HepG2 (cell line): ENCODE results near the gene PALM. TPM values are rescaled to one million over a fixed set of nuclear protein-coding genes. Genes with fewer than 3 reads are reported as not detected.
"Not testable (repeated sequence)": the region's sequence is repeated elsewhere in the genome, so short reads cannot be mapped to it uniquely, and the experiment has no call there.

ENCODE experiments used
- ATAC-seq: fragments of 200-7000 bp; cut with Tn5 transposase; 3 replicates; pipeline ENCODE4 v1.9.1; 2020; ENCODE audit warnings: mild to moderate bottlenecking, moderate library complexity
- BruUV-seq: library from RNA; stranded (reverse); fragments of 400-500 nt; replicated peaks from 2 replicates; lab custom pipeline; 2021; lab: Mats Ljungman, UMichigan
- CTCF ChIA-PET: fragments of 300-600 bp; formaldehyde crosslinking; extraction: SDS; loops from one replicate; lab custom pipeline; 2021; ENCODE audit warnings: low total read pairs, inconsistent platforms, low intra/inter-chr PET ratio; lab: Yijun Ruan, JAX
- POLR2A ChIA-PET: fragments of 350-600 bp; sonication (Branson Sonifier 250); formaldehyde crosslinking; loops from one replicate; lab custom pipeline; 2020; ENCODE audit warnings: antibody characterized with exemption, inconsistent platforms; lab: Yijun Ruan, JAX
- DNase-seq: peaks from one replicate; pipeline ENCODE4 v3.0.0-alpha.2; 2015; ENCODE audit warnings: low spot score
- FAIRE-seq: peaks from 3 replicates; lab custom pipeline; 2011; peaks lifted over from hg19 to GRCh38; lab: Jason Lieb, UNC
- H2AFZ ChIP-seq: one replicate; pipeline ENCODE4 v1.6.1; 2011; ENCODE audit warnings: low read length, inconsistent platforms
- H3K27ac ChIP-seq: fragments of 300-600 bp; 3 replicates; pipeline ENCODE4 v1.8.0; 2011; ENCODE audit warnings: mixed run types, mild to moderate bottlenecking, mixed read lengths, low read length, inconsistent platforms; ENCODE audit not compliant: insufficient read depth; ENCODE audit errors: extremely low read length
- H3K27me3 ChIP-seq, 2 experiments: fragments of 200-600 bp in 1 of 2; 2 replicates in 1 of 2; 3 replicates in 1 of 2; pipeline versions ENCODE4 v1.6.0 to v1.8.0; 2011; ENCODE audit warnings: low read length in 2 of 2, mild to moderate bottlenecking in 2 of 2, moderate library complexity in 2 of 2, inconsistent platforms in 1 of 2; ENCODE audit not compliant: insufficient read depth in 2 of 2, control insufficient read depth in 1 of 2
- H3K36me3 ChIP-seq, 2 experiments: fragments of 200-600 bp in 1 of 2; replicated peaks in 1 of 2; 2 replicates in 1 of 2; 3 replicates in 1 of 2; pipeline versions ENCODE4 v1.5.1 to v1.8.0; 2011; ENCODE audit warnings: low read length in 2 of 2, inconsistent platforms in 1 of 2; ENCODE audit not compliant: insufficient read depth in 2 of 2, control insufficient read depth in 1 of 2
- H3K4me1 ChIP-seq: 2 replicates; pipeline ENCODE4 v1.5.1; 2012; ENCODE audit warnings: low read length, inconsistent platforms; ENCODE audit not compliant: insufficient read depth
- H3K4me2 ChIP-seq: 2 replicates; pipeline ENCODE4 v1.6.0; 2011; ENCODE audit warnings: low read depth, low read length, inconsistent platforms
- H3K4me3 ChIP-seq, 3 experiments: fragments of 200-600 bp in 1 of 3; sonication (generic), shearing (Covaris generic) in 1 of 3; replicated peaks in 1 of 3; 2 replicates each; pipeline ENCODE4 v1.5.1; 2011 to 2016; ENCODE audit warnings: low read length in 3 of 3, inconsistent platforms in 2 of 3, low read depth in 2 of 3, mild to moderate bottlenecking in 2 of 3, control low read depth in 1 of 3, mixed read lengths in 1 of 3; ENCODE audit not compliant: insufficient read depth in 1 of 3
- H3K79me2 ChIP-seq: one replicate; pipeline ENCODE4 v1.6.1; 2011; ENCODE audit warnings: low read length, inconsistent platforms; ENCODE audit not compliant: insufficient read depth
- H3K9ac ChIP-seq: 2 replicates; pipeline ENCODE4 v1.6.0; 2011; ENCODE audit warnings: mild to moderate bottlenecking, low read depth, low read length, inconsistent platforms; ENCODE audit not compliant: insufficient read depth
- H3K9me3 ChIP-seq: 2 replicates; pipeline ENCODE4 v1.5.1; 2012; ENCODE audit warnings: mild to moderate bottlenecking, low read length
- H4K20me1 ChIP-seq: 2 replicates; pipeline ENCODE4 v1.6.0; 2011; ENCODE audit warnings: inconsistent platforms, mild to moderate bottlenecking, low read length, moderate library complexity; ENCODE audit not compliant: insufficient read depth
- AKNA ChIP-seq: sonication (generic); formaldehyde crosslinking; IDR thresholded peaks from 2 replicates; pipeline ENCODE4 v1.4.0; 2020; ENCODE audit warnings: missing genetic modification reagents, borderline replicate concordance
- CREM ChIP-seq, 2 experiments: sonication (generic) in 1 of 2; formaldehyde crosslinking in 1 of 2; IDR thresholded peaks; 2 replicates each; pipeline versions ENCODE4 v1.4.0 to v1.6.1; 2016 to 2020; ENCODE audit warnings: antibody characterized with exemption in 1 of 2, mild to moderate bottlenecking in 1 of 2, missing genetic modification reagents in 1 of 2
- GABPB1 ChIP-seq: IDR thresholded peaks from 2 replicates; pipeline ENCODE4 v1.6.1; 2016; ENCODE audit warnings: mild to moderate bottlenecking, missing genetic modification reagents, moderate library complexity, missing compliant biosample characterization
- PRMT3 ChIP-seq: sonication (generic); formaldehyde crosslinking; IDR thresholded peaks from 2 replicates; pipeline ENCODE4 v1.8.1; 2022; ENCODE audit warnings: low read depth, mild to moderate bottlenecking, moderate library complexity, missing genetic modification reagents, borderline replicate concordance
- ZNF205 ChIP-seq: IDR thresholded peaks from 2 replicates; pipeline ENCODE4 v1.6.1; 2018; ENCODE audit warnings: missing biosample characterization, missing genetic modification reagents
- WGBS: methylation state at CpG from one replicate; pipeline ENCODE4 v1.1.6; 2017; ENCODE audit warnings: low lambda C conversion rate; 5-methylcytosine and 5-hydroxymethylcytosine counted together
- in situ Hi-C: cut with HindIII; loops from 2 replicates; pipeline ENCODE4 v1.10.0; 2017; ENCODE audit warnings: low pct_unique_long_range_greater_than_20kb; ENCODE audit not compliant: extremely low pct_ligation_motif_present
- intact Hi-C: fragments of 100-400 bp; cut with micrococcal nuclease; formaldehyde crosslinking; loops from one replicate; pipeline ENCODE4 v1.10.0; 2022; ENCODE audit not compliant: unreplicated experiment
- polyA plus RNA-seq, 8 experiments: library from polyadenylated mRNA; depleted of rRNA in 3 of 8; stranded (reverse) in 7 of 8; unstranded in 1 of 8; fragments of >200 nt; fragmentation: Illumina TruSeq in 4 of 8; extraction: Trizol in 4 of 8; gene quantifications; 2 replicates each; pipeline versions ENCODE4 v1.2.1 to v1.2.3, GENCODE V29; 2011 to 2016; ENCODE audit warnings: low read depth in 4 of 8, missing spikeins in 1 of 8, mixed read lengths in 1 of 8; ENCODE audit not compliant: insufficient read depth in 1 of 8
- total RNA-seq, 5 experiments: library from RNA; depleted of rRNA; stranded (reverse); fragments of >200 nt; fragmentation: Illumina TruSeq; extraction: Trizol; gene quantifications; 2 replicates each; pipeline ENCODE4 v1.2.3, GENCODE V29; 2016; ENCODE audit warnings: low read depth in 1 of 5
- TF ChIP-seq, protein P1 (sequence below): IDR thresholded peaks from 2 replicates; pipeline ENCODE4 v1.6.1; 2016; ENCODE audit warnings: missing compliant biosample characterization, missing genetic modification reagents, borderline replicate concordance

Gene PALM
- total and polyA plus RNA-seq, 2 of the 13 experiments (the other 11 are each of a cell fraction or from before 2014, with no cell fraction given): 4.0 to 9.7 TPM

- TF ChIP-seq AKNA (no peak), CREM (IDR thresholded peaks at IDR 0.05) (no peak), CREM (CRISPR knock-in tag; IDR thresholded peaks at IDR 0.05) (no peak), PRMT3 (CRISPR knock-in tag) (no peak), ZNF205 (CRISPR knock-in tag) (no peak), GABPB1 (CRISPR knock-in tag) (peak; percentile 63)
- TF ChIP-seq, protein P1, sequence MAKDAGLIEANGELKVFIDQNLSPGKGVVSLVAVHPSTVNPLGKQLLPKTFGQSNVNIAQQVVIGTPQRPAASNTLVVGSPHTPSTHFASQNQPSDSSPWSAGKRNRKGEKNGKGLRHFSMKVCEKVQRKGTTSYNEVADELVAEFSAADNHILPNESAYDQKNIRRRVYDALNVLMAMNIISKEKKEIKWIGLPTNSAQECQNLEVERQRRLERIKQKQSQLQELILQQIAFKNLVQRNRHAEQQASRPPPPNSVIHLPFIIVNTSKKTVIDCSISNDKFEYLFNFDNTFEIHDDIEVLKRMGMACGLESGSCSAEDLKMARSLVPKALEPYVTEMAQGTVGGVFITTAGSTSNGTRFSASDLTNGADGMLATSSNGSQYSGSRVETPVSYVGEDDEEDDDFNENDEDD (CRISPR knock-in tag): no peak
Observed at GRCh38 chr19:728011-728410, 19.3 kb downstream of the PALM start (continued).

DNA sequence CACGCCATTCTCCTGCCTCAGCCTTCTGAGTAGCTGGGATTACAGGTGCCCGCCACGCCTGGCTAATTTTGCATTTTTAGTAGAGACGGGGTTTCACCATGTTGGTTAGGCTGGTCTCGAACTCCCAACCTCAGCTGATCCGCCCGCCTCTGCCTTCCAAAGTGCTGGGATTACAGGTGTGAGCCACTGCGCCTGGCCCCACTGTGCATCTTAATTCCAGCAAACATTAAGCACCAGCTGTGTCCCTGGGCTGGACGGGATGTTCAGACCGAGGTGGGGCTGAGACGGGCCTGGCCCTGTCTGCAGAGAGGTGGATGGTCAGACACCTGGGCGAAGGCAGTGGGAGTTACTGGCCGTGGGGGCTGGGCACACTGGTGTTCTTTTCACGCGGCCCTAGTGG lies 20.8 kb downstream of the PALM start:
- H2AFZ ChIP-seq, H3K36me3 ChIP-seq, H3K27ac ChIP-seq, in situ Hi-C loops, POLR2A ChIA-PET, H3K9ac ChIP-seq, DNase-seq, FAIRE-seq, H3K4me3 ChIP-seq, H3K27me3 ChIP-seq, BruUV-seq, H3K4me2 ChIP-seq, H4K20me1 ChIP-seq, CTCF ChIA-PET, H3K79me2 ChIP-seq, ATAC-seq, intact Hi-C loops, H3K9me3 ChIP-seq, H3K4me1 ChIP-seq: not testable (repeated sequence)
- WGBS: 89% methylated on average over 12 of the region's 15 CpGs
